LHCN-M2 (cell line): Measurements from ENCODE around the gene ADAM20. TPM values are rescaled to one million over a fixed set of nuclear protein-coding genes. Genes with fewer than 3 reads are reported as not detected.
"Not testable (repeated sequence)": the region's sequence is repeated elsewhere in the genome, so short reads cannot be mapped to it uniquely, and the experiment has no call there.

Experiments
- DNase-seq: peaks from one replicate; pipeline ENCODE4 v3.0.0-alpha.2; 2012; ENCODE audit warnings: low read depth
- polyA plus RNA-seq: library from polyadenylated mRNA; unstranded; fragments of >200 nt; gene quantifications from one replicate; pipeline ENCODE4 v1.2.1, GENCODE V29; 2012; ENCODE audit warnings: missing spikeins
- total RNA-seq: library from RNA; depleted of rRNA; stranded (reverse); fragments of >200 nt; gene quantifications from 2 replicates; pipeline ENCODE4 v1.2.3, GENCODE V29; 2014; rRNA removed

The ADAM20 gene
- total RNA-seq, result 0.19 and 0.34 TPM in 2 replicates
- 0.05 TPM for polyA plus RNA-seq

- no peak for DNase-seq
These were observed at the start of gene ADAM20 for GRCh38 chr14:70534904-70535303. Gene ADAM20, minus strand, starts transcription at chr14:70535004. Its CDS starts 10,247 bp downstream, at chr14:70524757.

GRCh38 chr14:70576891-70577290 is 42.1 kb upstream of the ADAM20 start:
- DNase-seq, result no peak

- DNase-seq, result no peak
These were observed 38.2 kb upstream of the ADAM20 start for GRCh38 chr14:70573050-70573449.

- no peak for DNase-seq
These were observed 36.3 kb upstream of the ADAM20 start for GRCh38 chr14:70571139-70571538.

GRCh38 chr14:70567791-70568190 is 33.0 kb upstream of the ADAM20 start:
- DNase-seq, result peak; percentile 35

- peak; percentile 38 for DNase-seq
These were observed 29.1 kb upstream of the ADAM20 start for GRCh38 chr14:70563869-70564268.

- DNase-seq, result no peak
These were observed 28.6 kb upstream of the ADAM20 start for GRCh38 chr14:70563417-70563816.

GRCh38 chr14:70558356-70558755 is 23.6 kb upstream of the ADAM20 start:
- DNase-seq, result no peak

GRCh38 chr14:70555890-70556289 is 21.1 kb upstream of the ADAM20 start:
- DNase-seq, result no peak

GRCh38 chr14:70538087-70538486 is 3.3 kb upstream of the ADAM20 start:
- no peak for DNase-seq

- DNase-seq, result no peak
These were observed 2.0 kb upstream of the ADAM20 start for GRCh38 chr14:70536830-70537229.

GRCh38 chr14:70530417-70530816 is 4.4 kb downstream of the ADAM20 start:
- DNase-seq, result no peak

- no peak for DNase-seq
These were observed 7.2 kb downstream of the ADAM20 start for GRCh38 chr14:70527501-70528105.

- peak; percentile 17 for DNase-seq
These were observed 9.1 kb downstream of the ADAM20 start for GRCh38 chr14:70525691-70526090.

- peak; percentile 58 for DNase-seq
These were observed 19.0 kb downstream of the ADAM20 start for GRCh38 chr14:70515811-70516210.

GRCh38 chr14:70514168-70515069 is 20.4 kb downstream of the ADAM20 start:
- DNase-seq, result peak; percentile 42

GRCh38 chr14:70498191-70498590 is 36.6 kb downstream of the ADAM20 start:
- DNase-seq, result no peak

GRCh38 chr14:70489579-70490200 is 45.1 kb downstream of the ADAM20 start:
- DNase-seq, result no peak

GRCh38 chr14:70477356-70478105 is 57.3 kb downstream of the ADAM20 start:
- not testable (repeated sequence) for DNase-seq

- not testable (repeated sequence) for DNase-seq
These were observed 59.3 kb downstream of the ADAM20 start for GRCh38 chr14:70475459-70475858.

GRCh38 chr14:70473825-70474224 is 61.0 kb downstream of the ADAM20 start:
- DNase-seq, result no peak
